HG02938 (cell line): ENCODE measurements around the gene NKD1.
"Not testable (repeated sequence)": the region's sequence is repeated elsewhere in the genome, so short reads cannot be mapped to it uniquely, and the experiment has no call there.

Experiments used
- ATAC-seq: cut with Tn5 transposase; IDR thresholded peaks from one replicate; pipeline ENCODE4 v1.9.1; 2021; ENCODE audit warnings: mild to moderate bottlenecking, moderate library complexity; ENCODE audit not compliant: unreplicated experiment

NKD1 gene

GRCh38 chr16:50519602-50520001 is 28.6 kb upstream of the NKD1 start:
- ATAC-seq: no peak

GRCh38 chr16:50520451-50521245 is 27.5 kb upstream of the NKD1 start:
- no peak for ATAC-seq

- ATAC-seq: no peak
These were observed 26.8 kb upstream of the NKD1 start for GRCh38 chr16:50521246-50521900.

- no peak for ATAC-seq
These were observed 25.9 kb upstream of the NKD1 start for GRCh38 chr16:50522324-50522723.

- ATAC-seq: no peak
These were observed 24.5 kb upstream of the NKD1 start for GRCh38 chr16:50523710-50524109.

- no peak for ATAC-seq
These were observed 22.9 kb upstream of the NKD1 start for GRCh38 chr16:50525262-50525661.

GRCh38 chr16:50525716-50526115 is 22.5 kb upstream of the NKD1 start:
- no peak for ATAC-seq

GRCh38 chr16:50526249-50526648 is 21.9 kb upstream of the NKD1 start:
- no peak for ATAC-seq

- no peak for ATAC-seq
These were observed 21.4 kb upstream of the NKD1 start for GRCh38 chr16:50526796-50527195.

- no peak for ATAC-seq
These were observed 19.4 kb upstream of the NKD1 start for GRCh38 chr16:50528820-50529219.

GRCh38 chr16:50529334-50529733 is 18.9 kb upstream of the NKD1 start:
- no peak for ATAC-seq

GRCh38 chr16:50530277-50531236 is 17.6 kb upstream of the NKD1 start:
- ATAC-seq: no peak

GRCh38 chr16:50531359-50531758 is 16.8 kb upstream of the NKD1 start:
- no peak for ATAC-seq

GRCh38 chr16:50531901-50532300 is 16.3 kb upstream of the NKD1 start:
- ATAC-seq: no peak

GRCh38 chr16:50532576-50532975 is 15.6 kb upstream of the NKD1 start:
- ATAC-seq: no peak

- ATAC-seq: no peak
These were observed 14.9 kb upstream of the NKD1 start for GRCh38 chr16:50533317-50533716.

- no peak for ATAC-seq
These were observed 14.1 kb upstream of the NKD1 start for GRCh38 chr16:50534091-50534490.

GRCh38 chr16:50534556-50534955 is 13.6 kb upstream of the NKD1 start:
- no peak for ATAC-seq

GRCh38 chr16:50534958-50535357 is 13.2 kb upstream of the NKD1 start:
- no peak for ATAC-seq

GRCh38 chr16:50535506-50536257 is 12.5 kb upstream of the NKD1 start:
- ATAC-seq: no peak

- ATAC-seq: not testable (repeated sequence)
These were observed 11.9 kb upstream of the NKD1 start for GRCh38 chr16:50536258-50536645.
